ENCODE results near the gene NALCN.

DNA sequence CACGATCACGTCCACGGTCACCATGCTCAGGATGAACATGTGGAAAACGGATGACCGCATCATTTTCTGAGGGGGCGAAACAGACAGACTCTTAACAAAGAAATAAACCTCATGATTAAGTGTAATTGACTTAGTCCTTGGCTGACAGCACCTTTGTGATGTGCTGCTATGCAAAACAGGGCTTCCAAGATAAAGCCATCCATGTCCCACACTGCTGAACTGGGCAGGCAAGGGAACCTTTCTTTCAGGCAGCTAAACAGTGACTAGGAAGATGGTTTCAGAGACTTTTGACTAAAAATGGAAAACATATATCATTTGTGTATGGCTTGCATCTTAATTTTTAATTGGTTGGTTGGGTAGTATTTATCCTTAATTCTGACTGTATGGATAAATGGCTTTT, 157.8 kb downstream of the NALCN start:
- no peak for TF ChIP-seq POLR2A (IDR thresholded peaks at IDR 0.05)
- TF ChIP-seq, protein P1, sequence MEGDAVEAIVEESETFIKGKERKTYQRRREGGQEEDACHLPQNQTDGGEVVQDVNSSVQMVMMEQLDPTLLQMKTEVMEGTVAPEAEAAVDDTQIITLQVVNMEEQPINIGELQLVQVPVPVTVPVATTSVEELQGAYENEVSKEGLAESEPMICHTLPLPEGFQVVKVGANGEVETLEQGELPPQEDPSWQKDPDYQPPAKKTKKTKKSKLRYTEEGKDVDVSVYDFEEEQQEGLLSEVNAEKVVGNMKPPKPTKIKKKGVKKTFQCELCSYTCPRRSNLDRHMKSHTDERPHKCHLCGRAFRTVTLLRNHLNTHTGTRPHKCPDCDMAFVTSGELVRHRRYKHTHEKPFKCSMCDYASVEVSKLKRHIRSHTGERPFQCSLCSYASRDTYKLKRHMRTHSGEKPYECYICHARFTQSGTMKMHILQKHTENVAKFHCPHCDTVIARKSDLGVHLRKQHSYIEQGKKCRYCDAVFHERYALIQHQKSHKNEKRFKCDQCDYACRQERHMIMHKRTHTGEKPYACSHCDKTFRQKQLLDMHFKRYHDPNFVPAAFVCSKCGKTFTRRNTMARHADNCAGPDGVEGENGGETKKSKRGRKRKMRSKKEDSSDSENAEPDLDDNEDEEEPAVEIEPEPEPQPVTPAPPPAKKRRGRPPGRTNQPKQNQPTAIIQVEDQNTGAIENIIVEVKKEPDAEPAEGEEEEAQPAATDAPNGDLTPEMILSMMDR (IDR thresholded peaks at IDR 0.05), result no peak
